MCF 10A (cell line): Measurements from ENCODE around the gene SP6. TPM values are rescaled to one million over a fixed set of nuclear protein-coding genes. Genes with fewer than 3 reads are reported as not detected.

Experiments
- BruUV-seq: library from RNA; stranded (reverse); fragments of 400-500 nt; replicated peaks from 2 replicates; lab custom pipeline; 2021; lab: Mats Ljungman, UMichigan
- CTCF ChIA-PET: fragments of 300-600 bp; sonication (Branson Sonifier 250); formaldehyde crosslinking; extraction: SDS; loops from one replicate; lab custom pipeline; 2021; ENCODE audit warnings: antibody characterized with exemption, inconsistent platforms; lab: Yijun Ruan, JAX
- POLR2A ChIA-PET: fragments of 300-600, 350-650 bp; sonication (Branson Sonifier 250); formaldehyde crosslinking; extraction: SDS; loops from one replicate; lab custom pipeline; 2020; ENCODE audit warnings: antibody characterized with exemption, inconsistent platforms; lab: Yijun Ruan, JAX
- DNase-seq: peaks from one replicate; pipeline ENCODE4 v3.0.0-alpha.2; 2018; ENCODE audit not compliant: unreplicated experiment
- H3K27ac Mint-ChIP-seq: one replicate; pipeline ENCODE4 v1.8.0; 2022; ENCODE audit warnings: mild to moderate bottlenecking, low read depth, mixed read lengths; ENCODE audit not compliant: unreplicated experiment
- H3K27me3 Mint-ChIP-seq: one replicate; pipeline ENCODE4 v1.8.0; 2022; ENCODE audit warnings: mixed read lengths; ENCODE audit not compliant: insufficient read depth, unreplicated experiment
- H3K36me3 Mint-ChIP-seq: one replicate; pipeline ENCODE4 v1.8.0; 2022; ENCODE audit warnings: mild to moderate bottlenecking, moderate library complexity, mixed read lengths; ENCODE audit not compliant: insufficient read depth, unreplicated experiment
- H3K4me1 Mint-ChIP-seq: one replicate; pipeline ENCODE4 v1.8.0; 2022; ENCODE audit warnings: mixed read lengths; ENCODE audit not compliant: insufficient read depth, unreplicated experiment
- H3K4me3 Mint-ChIP-seq: one replicate; pipeline ENCODE4 v1.8.0; 2022; ENCODE audit warnings: mild to moderate bottlenecking, moderate library complexity, mixed read lengths; ENCODE audit not compliant: unreplicated experiment
- H3K9me3 Mint-ChIP-seq: one replicate; pipeline ENCODE4 v1.8.0; 2022; ENCODE audit warnings: mixed read lengths; ENCODE audit not compliant: unreplicated experiment
- intact Hi-C: fragments of 100-400 bp; cut with micrococcal nuclease; formaldehyde crosslinking; loops from 2 replicates; pipeline ENCODE4 v1.14.1; 2022
- total RNA-seq: library from RNA; stranded (reverse); gene quantifications from 2 replicates; pipeline ENCODE4 v1.2.3, GENCODE V29; 2022
- TF ChIP-seq, protein P1 (sequence below): fragments of 200-600 bp; IDR thresholded peaks from one replicate; pipeline ENCODE4 v1.8.0; 2022; ENCODE audit warnings: antibody characterized with exemption, mild to moderate bottlenecking; ENCODE audit not compliant: unreplicated experiment

Gene SP6
- total RNA-seq, 1 experiment from 2014 or later, result 1.5 TPM

DNA sequence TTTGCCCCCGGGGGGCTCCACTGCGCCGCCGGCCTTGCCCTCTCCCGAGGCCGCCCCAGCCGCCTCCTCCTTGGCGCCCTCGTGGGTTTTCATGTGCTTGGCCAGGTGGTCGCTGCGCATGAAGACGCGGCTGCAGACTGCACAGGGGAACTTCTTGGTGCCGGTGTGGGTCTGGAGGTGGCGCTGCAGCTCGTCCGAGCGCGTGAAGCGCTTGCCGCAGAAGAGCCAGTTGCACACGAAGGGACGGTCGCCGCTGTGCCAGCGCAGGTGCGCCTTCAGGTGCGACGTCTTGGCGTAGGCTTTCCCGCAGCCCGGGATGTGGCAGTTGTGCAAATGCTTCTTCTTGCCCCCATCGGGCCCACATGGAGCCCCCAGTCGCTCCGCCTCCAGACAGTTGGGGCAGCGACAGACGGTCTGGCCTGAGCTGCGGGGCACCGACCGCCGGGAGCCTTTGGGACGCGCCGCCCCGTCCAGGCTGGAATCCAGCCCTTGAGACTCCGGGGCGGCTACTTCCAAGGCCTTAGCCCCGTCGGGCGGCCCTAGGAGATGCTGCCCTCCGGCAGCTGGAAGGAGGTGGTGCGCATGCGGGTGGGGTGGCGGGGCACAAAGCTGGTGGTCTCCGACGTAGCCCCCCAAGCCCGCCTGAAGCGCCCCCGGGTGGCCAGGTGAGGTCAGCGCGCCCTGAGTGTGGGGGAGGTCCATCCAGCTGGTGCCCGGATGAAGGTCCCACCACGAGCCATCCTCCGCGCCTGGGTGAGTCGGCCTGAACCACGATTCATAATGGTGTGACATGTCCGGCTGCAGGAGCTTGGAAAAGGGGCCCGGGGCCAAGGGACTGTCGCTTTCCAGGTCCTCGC lies 3.4 kb downstream of the SP6 start:
- H3K27me3 Mint-ChIP-seq, result peaks cover 8% of the 10 kb centered on the region
- CTCF ChIA-PET, result interaction anchor here (0.6 to 18.5 kb wide), 7 partner anchors 11 to 123 kb away, joined by 3 to 523 read pairs (median 3); partner anchors contain the start of gene SP2
- BruUV-seq, result no TSS peak

DNA sequence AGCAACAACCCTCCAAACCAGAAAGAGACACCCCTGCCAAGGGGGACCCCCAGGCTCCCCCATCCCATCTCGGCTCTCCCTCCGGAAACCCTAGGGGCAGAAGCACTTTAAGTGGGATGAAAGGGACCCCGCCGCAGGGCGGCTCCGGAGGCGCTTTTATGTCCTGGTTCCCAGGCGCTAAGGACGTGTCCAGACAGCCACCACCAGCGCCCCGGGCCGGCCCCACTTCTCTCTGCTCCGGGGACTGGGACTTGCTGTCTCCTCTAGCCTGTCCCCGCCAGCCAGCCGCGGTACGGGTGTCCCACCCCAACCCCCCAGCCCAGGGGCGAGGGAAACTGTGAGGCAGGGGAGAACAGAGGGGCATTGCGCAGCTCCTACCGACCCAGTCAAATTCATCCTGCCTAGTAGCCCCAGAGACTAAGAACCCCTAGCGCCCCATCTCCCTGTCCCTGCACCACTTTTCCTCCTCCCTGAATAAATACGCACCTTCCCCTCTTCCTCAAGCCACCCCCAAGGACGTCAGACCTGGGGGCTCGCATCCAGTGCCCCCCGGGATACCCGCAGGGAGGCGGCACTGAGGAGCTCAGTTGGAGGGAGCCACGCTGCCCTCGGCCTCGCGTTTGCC lies 4.1 kb downstream of the SP6 start:
- Mint-ChIP-seq H3K9me3 (no peaks in the 10 kb centered on the region), H3K4me1 (peaks cover 22% of the 10 kb centered on the region), H3K36me3 (no peaks in the 10 kb centered on the region), H3K27me3 (peaks cover under 1% of the 10 kb centered on the region), H3K4me3 (no peak overlapping the region), H3K27ac (no peak overlapping the region)
- ChIA-PET CTCF (interaction anchor here (0.7 to 18.5 kb wide), 6 partner anchors 12 to 172 kb away, joined by 3 to 523 read pairs (median 4); partner anchors contain the start of gene SP2), POLR2A (interaction anchor here (0.7 to 8.0 kb wide), 3 partner anchors 45 to 277 kb away, joined by 3 to 178 read pairs (median 3); partner anchors contain the start of gene SP2)
- BruUV-seq, result no TSS peak
- DNase-seq, result no peak
- intact Hi-C loops, result no loop called here
- TF ChIP-seq, protein P1, sequence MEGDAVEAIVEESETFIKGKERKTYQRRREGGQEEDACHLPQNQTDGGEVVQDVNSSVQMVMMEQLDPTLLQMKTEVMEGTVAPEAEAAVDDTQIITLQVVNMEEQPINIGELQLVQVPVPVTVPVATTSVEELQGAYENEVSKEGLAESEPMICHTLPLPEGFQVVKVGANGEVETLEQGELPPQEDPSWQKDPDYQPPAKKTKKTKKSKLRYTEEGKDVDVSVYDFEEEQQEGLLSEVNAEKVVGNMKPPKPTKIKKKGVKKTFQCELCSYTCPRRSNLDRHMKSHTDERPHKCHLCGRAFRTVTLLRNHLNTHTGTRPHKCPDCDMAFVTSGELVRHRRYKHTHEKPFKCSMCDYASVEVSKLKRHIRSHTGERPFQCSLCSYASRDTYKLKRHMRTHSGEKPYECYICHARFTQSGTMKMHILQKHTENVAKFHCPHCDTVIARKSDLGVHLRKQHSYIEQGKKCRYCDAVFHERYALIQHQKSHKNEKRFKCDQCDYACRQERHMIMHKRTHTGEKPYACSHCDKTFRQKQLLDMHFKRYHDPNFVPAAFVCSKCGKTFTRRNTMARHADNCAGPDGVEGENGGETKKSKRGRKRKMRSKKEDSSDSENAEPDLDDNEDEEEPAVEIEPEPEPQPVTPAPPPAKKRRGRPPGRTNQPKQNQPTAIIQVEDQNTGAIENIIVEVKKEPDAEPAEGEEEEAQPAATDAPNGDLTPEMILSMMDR, result no peak

More for the DNA sequence above, 3.4 kb downstream of the SP6 start:
- TF ChIP-seq, protein P1, result peak; percentile 37
- intact Hi-C loops, result no loop called here
- H3K27ac Mint-ChIP-seq, result no peak overlapping the region
- H3K4me1 Mint-ChIP-seq, result peaks cover 22% of the 10 kb centered on the region
- H3K36me3 Mint-ChIP-seq, result no peaks in the 10 kb centered on the region
- no peaks in the 10 kb centered on the region for H3K9me3 Mint-ChIP-seq
- DNase-seq, result no peak
- POLR2A ChIA-PET, result interaction anchor here (0.7 to 1.2 kb wide), 3 partner anchors 42 to 276 kb away, joined by 3 read pairs; partner anchors contain the start of gene SP2
- H3K4me3 Mint-ChIP-seq, result no peak overlapping the region

DNA sequence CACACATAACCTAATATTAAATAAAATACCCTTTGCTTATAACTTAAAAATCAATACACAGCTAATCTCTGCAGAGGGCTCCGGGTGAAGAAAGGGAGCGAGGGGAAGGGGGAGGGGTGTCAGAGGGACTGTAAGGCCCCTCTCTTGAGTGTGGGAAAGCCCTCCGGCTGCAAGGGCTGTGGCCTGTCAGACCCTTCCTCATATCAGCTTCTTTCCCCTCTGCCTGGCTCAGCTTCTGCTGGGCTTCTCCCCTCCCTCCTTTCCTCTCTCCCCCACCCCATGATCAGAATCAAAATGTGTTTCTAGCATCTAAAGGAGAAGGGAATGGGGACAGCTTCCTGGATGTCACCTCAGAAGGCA lies 5.3 kb downstream of the SP6 start:
- CTCF ChIA-PET, result interaction anchor here (0.5 to 18.5 kb wide), 6 partner anchors 10 to 172 kb away, joined by 3 to 523 read pairs (median 6); partner anchors contain the start of gene SP2
- H3K4me1 Mint-ChIP-seq, result peaks cover 21% of the 10 kb centered on the region
- H3K4me3 Mint-ChIP-seq, result no peak overlapping the region
- no peak overlapping the region for H3K27ac Mint-ChIP-seq
- no peaks in the 10 kb centered on the region for H3K9me3 Mint-ChIP-seq
- POLR2A ChIA-PET, result interaction anchor here (8.0 kb wide), 1 partner anchor 46 kb away, joined by 178 read pairs; the partner anchor contains the start of gene SP2
- H3K36me3 Mint-ChIP-seq, result no peaks in the 10 kb centered on the region
- no peaks in the 10 kb centered on the region for H3K27me3 Mint-ChIP-seq
- TF ChIP-seq, protein P1, result no peak
- BruUV-seq, result no TSS peak
- DNase-seq, result no peak
- intact Hi-C loops, result no loop called here
